Effector CD8-positive, alpha-beta T cell (primary cell): ENCODE results near the gene ABHD2.

Experiments used
- DNase-seq: peaks from one replicate; lab custom pipeline; 2025; lab: John Stamatoyannopoulos, UW

The ABHD2 gene

DNA sequence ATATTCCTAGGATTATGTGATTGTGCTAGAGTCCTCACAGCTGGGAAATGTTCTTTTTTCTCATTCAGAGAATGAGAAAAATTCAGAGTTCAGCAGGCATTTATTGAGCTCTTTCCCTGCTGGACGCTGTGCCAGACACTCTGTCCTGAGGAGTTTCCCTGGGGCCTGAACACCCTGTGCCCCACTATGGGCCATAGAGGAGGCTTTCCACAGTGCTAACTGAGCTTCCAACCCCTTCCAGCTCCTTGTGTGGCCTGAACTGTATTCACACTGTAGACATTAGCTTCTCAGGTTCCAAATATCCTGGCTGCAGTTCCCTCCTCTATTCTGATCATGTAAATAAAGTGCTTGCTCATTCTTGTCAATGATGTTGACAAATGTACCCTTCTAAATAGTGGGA is 10.0 kb downstream of the ABHD2 start:
- DNase-seq, result no peak

DNA sequence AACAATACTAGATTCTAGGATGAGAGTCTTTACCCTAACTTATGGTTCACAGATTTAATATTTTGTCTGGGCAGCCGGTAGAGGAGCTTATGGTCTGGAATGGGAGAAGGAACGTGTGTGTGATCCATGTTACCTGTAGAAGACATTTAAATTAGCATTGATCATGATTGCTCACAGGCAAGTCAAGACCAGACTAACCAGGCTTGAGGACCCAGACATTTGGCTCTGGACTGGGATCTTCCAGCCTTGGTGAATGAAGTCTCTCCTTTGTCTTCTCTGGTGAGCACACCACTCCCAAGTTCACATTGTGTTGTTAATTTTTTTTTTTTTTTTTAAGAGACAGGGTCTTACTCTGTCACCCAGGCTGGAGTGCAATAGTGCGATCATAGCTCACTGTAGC is 11.7 kb downstream of the ABHD2 start:
- no peak for DNase-seq

DNA sequence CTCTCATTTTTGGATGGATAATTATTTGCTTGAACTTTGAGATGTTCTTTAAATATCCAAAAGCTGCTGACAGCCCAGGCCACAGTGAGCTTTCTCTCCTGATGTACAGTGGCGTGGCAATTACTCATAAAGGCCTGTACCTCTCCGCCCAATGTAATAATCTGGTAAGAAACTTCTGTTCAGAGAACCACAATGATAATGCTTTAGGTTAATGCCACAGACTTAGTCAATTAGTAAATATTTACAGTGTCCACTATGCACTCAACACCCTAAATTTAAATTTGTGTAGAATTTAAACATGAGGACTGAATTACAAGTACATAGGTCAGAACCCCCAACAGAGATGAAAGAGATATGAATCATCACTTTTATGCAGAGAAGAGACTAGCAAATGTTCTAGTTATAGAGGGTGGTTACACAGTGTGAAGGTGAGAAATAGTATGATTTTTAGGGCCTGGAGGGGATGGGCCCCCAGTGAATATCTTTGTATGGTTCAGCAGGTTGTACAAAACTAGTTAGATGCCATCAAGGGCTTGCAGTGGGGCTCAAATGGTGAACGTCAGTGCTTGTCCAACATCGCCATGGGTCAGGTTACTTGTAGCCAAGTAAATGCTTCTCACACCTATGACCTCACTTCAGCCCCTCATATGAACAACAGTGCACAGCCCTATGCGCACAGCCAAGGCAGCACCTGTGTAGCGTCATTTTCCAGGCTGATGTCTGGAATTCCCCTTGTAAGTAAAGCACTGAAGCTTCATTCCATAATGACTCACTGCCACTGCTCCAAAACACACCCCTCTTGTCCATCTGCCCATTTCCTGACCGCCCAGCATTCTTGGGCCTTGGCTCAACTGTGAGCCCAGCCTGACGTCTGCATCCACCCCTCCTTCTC is 13.3 kb downstream of the ABHD2 start:
- no peak for DNase-seq

DNA sequence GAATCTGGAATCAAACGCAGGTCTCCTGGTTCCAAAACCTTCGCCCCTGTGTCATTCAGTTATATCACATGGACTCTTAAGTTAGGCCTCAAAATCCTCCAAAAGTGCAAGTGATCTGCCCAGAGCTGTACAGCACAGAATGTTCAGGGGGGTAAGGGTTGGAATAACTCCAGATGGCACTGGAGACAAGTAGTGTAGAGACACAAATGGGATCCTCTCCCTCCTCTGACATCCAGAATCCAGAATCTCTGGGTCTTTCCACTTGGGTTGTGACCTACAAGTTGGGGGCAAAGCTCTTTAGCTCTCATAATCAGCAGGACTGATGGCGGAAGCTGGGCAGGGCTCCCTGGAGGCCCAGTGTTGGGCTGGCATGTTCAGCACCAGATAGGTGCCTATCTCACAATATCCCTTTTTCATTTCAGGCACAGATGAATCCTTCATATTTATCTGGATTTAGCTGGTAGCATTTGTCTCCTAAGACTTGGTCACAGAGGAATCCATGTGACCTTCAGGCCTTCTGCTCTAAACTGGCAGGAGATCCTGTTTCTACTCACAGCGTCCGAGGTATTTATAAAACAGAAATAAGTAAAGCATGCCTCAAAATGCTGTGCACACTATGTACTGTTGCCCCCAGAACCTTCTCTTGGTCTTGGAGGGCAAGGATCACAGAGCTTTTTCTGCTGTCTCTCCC is 15.4 kb downstream of the ABHD2 start:
- no peak for DNase-seq

DNA sequence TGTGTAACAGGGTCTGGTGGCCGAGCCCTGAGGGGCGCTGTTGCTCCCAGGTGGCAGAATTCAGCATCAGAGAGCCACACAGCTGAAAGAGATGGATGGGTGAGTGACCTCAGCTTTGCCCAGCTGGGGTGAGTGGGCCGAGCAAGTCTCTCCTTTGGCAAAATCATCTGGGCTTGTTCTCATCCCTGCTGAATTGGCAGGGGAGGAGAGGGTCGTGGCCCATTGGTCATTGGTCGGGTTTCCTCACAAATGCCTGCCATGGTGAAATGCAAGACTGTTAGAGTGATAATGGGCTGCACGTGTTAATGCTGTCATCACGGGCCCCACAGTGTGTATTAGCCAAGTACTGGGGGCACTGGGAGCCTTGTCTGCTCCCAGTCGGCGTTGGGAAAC is 15.9 kb downstream of the ABHD2 start:
- no peak for DNase-seq

DNA sequence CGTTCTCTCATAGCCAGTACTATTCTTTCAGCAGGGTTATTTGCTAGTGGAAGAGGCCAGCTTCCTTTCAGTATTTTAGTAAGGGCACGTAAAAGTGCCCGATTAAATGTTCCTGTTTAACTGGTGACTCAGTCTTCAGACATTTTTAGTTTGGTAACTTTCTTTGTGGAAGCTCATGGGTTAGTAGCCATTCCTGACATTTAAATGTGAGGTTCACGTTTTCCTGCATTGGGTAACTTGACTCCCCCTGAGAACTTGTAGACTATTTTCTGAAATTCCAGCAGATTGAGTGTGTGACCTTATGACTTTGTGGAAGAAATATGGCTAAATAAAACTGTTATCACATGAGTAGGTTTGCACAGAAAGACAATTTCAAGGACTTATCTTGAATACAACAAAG is 16.9 kb downstream of the ABHD2 start:
- no peak for DNase-seq

DNA sequence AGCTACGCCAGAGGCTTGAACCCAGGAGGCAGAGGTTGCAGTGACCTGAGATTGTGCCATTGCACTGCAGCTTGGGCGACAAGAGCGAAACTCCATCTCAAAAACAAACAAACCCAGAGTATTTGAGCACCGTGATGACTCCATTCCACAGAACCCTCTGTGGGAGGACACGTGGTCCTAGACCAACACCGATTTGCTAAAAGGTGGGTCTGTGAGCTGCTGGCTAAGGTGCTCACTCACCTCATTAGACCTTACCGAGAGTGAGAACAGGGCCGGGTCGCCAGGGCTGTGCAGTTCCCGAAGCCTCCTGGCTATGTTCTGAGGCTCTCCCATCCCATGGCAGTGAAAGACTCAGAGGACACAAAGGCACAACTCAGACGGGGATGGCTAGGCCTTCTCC is 17.9 kb downstream of the ABHD2 start:
- DNase-seq, result no peak

DNA sequence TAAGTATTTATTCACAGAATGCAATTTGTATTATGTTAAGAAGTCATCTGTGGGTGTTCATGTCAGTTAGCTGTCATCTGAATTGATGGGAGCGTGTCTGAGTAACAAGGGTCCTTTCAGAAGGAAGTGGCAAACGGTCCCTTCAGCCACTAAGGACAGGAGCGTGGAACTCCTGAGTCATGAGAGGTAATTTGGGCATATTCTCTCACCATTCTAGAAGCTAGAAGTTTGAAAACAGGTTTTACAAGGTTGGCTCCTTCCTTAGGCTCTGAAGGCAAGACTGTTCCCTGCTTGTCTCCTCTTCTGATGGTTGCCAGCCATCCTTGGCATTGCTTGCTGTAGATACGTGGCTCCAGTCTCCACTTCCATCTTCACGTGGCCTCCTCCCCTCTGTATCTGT is 19.7 kb downstream of the ABHD2 start:
- no peak for DNase-seq

DNA sequence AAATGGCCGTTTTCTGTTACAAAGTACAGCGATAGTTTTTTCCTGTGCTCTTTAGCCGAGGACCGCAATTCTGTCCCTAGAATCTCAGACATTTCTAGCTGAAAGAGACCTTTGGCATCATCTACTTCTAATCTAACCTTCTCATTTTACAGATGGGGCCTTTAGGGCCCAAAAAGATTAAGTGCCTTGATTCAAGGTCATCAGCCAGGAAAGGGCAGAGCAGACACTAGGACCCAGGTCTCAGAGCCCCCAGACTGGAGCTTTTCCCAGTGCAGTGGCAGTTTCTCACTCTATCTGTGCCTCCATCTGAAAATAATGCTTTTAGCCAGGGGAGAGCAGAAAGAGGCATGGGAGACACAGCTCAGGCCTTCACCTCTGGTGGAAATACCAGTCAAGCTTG is 20.6 kb downstream of the ABHD2 start:
- no peak for DNase-seq

DNA sequence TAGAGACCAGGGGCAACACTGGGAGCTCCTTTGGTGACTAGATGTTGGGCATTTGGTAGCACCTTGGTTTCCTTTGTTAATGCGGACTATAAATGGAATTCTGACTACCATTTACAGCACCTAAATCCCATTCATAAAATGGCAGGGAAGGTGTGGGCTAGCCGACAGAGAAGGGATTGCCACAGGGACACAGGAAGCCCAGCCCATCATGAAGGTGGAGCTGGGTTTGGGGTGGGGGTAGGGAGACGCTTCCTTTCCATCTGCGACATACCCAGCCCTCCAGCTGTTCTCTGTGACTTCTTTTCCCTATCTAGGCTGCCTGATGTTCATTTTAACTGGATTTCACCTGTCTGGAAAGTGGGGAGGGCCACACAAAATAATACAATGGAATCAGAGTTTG is 21.0 kb downstream of the ABHD2 start:
- DNase-seq, result no peak

DNA sequence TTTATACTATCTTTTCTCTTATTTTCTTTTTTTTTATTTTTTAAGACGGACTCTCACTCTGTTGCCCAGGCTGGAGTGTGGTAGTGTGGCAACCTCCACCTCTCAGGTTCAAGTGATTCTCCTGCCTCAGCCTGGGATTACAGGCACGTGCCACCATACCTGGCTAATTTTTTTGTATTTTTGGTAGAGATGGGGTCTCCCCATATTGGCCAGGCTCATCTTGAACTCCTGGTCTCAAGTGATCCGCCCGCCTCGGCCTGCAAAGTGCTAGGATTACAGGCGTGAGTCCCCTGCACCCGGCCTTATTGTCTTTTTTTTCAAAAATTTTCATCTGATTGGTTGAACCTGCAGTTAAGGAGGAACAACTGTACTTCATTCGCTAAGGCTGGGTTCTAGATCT is 21.8 kb downstream of the ABHD2 start:
- DNase-seq, result no peak

DNA sequence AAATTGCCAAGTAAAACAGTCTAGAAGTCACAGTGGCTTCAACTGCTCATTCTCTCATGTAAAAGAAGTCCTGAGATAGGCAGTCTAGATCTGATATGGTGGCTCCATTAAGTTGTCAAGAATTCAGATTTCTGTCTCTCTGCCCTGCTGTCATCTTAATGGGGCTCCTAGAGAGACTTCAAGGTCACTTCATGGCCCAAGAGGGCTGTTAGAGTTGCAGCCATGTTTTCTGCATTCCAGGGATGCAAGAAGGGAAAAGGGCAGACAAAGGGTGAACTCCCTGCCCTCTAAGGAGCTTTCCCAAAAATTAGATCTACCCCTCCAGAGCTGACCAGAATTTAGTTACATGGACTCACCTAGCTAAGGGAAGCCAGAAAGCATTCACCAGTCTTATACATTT is 23.1 kb downstream of the ABHD2 start:
- DNase-seq, result no peak

DNA sequence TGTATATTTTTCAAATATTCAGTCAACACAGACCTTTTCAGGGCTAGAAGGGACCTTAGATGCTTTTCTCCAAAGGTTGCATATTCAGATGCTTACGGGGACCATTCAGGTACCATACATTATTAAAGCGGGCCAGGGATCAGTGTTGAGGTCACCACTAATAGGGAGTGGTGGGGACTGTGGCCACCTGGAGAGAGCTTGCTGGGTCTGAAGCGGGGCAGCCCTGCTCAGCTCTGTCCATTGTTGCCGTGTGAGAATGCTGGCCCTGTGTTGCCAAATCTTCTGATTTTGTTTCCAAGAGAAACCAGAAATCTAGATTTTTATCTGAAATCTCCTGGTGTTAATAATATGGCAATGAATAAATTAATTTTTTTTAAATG is 23.7 kb downstream of the ABHD2 start:
- no peak for DNase-seq

DNA sequence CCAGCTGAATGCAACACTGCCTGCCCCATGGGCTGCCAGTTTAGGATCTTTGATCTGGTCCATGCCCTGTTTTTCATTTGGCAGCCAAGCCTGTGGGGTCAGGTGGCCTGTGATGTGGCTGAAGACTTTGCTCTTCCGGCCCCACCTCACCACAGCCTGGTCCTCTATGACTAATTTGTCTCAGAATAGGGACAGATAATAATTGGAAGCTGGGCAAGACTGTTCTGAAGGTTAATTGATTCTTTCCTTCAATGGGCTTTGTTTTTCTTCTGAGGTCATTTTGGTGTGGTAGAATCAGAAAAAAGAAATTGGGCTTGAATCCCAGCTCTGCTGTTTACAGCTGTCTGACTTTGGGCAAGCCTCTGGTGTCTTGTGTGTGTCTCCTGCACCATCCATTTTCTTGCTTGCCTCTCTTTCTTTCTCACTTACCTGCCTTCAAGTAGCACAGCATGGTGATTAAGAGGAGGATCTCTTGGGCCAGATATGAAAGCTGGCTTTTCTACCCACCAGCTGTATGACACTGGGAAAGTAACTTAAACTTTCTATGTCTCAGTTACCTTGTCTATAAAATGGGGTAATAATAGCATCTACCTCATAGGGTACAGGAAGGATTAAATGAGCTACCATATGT is 24.2 kb downstream of the ABHD2 start:
- DNase-seq, result no peak

DNA sequence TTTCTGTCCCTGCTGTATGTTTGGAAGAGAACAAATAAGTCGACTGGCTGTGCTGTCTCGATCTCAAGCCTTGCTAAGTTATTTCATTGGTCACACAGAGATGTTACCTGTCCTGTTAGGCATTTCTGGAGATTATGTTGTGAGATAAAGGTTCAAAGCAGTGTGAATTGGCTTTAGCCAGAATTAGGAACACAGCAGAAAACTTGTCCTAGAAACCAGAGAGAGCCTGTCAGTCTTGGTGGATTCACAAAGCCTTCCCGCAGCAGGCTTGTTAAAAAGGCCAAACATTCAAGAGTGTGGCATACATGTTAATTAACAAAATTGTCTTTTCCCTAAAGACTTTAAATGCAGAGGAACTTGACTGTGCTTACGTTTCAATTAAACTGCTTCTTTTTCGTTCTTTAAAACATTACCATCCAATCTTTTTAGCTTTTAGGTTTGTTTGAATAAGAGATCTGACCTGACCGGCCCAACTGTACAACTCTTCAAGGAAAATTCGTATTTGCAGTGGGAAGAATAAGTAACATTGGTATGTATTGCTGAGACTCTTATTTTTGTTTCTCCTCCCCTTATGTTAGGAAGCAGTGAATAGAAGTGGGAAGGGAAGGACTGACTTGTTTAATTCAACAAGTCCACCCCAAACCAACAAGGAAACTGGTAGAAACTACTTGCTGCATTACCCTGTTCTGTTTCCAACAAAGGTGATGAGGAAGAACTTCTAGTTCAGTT is 25.2 kb downstream of the ABHD2 start:
- DNase-seq, result no peak

DNA sequence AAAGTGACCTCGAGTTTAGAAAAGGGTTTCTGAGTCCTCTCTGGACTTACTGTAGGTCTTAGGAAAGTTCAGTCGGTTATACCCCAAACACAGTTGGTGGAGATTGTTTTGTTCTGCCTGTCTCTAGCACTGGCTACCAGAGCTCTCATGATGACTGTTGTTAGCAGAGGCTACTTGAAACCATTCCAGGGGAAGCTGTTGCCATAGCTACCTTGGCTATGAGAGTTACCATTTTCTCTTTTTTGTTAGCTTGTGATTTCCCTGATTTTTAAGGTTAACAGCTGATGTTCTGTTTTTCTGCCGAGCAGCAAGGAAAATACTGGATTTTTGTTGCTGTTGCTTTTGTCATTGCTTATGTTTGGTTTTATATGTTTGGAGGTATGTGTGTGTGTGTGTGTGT is 26.7 kb downstream of the ABHD2 start:
- DNase-seq, result no peak

DNA sequence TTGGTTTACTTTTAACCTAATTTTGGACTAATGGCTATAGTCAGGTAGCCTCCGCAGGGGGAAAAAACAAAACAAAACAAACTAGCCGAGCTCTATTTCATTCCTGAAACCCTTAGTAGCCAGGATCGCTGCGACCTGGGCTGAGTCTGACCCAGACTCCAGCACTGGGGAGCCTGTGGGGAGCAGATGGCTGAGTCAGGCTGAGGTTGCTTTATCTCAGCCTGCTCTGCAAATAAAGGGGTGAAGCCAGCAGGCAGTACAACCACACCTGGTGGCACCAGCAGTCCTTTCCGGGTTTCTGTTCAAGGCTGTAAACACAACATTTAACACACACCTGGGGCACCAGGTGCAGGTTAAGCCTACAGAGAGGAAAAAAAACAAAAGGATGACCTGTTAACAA is 27.3 kb downstream of the ABHD2 start:
- DNase-seq, result no peak

DNA sequence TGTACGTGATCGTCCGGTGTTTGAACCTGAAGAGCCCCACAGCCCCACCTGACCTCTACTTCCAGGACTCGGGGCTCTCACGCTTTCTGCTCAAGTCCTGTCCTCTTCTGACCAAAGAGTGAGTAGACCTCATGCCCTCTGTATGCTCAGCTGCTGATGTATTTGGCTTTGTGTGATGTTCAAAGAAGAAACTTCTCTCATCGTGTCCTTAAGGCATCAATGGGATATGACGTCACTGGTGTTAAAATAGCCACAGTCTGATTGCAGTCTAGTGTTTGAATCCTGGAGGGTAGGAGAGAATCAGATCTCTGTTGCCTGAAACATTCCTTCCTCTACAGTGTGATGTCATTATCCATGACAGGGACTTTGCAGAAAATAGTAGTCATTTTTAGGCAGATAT is 28.1 kb downstream of the ABHD2 start:
- DNase-seq, result no peak

DNA sequence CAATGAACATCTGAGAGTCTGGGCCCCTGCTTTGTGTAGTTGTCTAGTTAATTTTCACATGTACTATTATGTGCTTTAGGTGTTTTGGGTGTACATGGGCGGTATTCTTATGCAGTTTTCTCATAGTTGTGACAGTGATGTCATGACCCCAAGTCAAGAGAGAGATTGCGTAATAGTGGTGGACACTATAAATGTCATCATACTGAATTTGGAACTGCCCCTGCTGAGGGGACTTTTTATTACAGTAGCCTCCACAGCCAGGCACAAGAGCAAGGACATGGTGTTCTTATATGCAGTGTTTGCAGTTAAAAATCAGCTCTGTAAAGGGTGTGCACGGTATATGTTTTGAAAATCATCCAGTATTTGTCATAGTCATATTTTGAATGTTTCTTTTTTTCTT is 29.5 kb downstream of the ABHD2 start:
- no peak for DNase-seq

DNA sequence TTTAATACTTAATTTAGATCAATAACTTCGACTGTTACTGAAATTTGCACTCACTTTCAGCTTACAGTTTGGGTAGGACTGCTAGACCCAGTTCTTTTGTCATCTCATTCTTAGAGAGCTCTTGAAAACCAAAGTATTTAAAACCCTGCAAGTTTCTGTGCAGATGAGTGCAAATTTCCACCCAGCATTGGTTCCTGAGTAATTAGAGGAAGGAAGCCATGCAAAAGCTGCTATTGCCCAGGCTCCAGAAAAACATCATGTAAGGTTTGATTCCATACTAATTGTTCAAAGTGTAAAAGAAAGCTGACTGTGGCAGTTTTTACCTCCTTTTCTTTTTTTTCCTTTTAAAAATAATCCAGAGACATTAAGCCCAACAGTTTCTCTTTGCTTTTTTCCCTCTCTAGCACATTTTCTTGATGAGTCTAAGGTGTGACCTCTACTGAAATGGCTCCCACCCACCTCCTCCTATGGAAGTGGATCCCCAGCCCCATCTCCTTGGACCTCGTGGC is 30.3 kb downstream of the ABHD2 start:
- DNase-seq, result no peak

DNA sequence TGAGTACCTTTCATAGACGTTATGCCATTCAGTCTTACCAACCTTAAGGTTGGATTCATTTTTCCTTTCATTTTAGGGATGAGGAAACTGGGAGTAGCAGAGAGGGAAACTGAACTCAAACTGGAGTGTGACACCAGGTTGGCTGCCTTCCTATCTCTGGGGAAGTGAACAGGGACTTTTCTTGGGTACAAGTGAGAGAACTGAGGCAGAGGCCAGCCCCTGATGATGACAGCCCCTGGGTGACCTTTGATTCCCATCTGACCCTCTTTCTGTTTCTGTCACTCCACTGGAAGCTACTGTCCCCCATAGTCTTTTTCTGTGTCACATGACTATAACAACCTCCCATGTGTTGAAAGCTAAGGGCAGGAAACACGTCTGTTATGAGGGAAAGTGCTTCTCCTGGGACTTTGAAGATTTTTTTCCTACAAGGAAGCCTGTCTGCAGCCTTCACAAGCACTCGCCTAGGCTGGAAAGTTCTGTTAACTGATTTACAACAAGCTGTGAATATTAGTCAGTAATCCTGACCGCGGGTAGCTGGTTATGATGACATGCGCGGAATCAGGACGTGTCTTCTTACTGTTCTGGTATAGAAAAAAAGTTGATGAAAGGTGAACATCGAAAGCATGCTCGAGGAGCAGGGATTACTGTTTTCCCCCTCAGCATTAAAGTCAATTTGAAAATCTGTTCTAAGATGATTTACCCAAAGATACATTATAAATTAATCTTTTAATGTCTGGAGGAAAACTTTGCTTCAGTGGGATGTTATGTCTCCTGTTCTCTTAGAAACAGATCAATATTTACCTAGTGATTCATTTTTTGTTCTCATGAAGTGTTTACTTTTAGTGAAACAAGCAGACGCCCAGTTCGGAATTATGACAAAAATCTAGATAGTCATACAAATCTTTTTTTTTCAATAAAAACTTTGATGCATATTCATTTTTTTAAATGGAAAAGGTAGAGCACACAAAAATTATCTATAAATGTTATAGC is 31.5 kb downstream of the ABHD2 start:
- no peak for DNase-seq
